Activated CD4-positive, alpha-beta memory T cell treated with anti-CD3 and anti-CD28 coated beads for 36 hours (primary cell): ENCODE data around the gene OR10Z1. TPM values are rescaled to one million over a fixed set of nuclear protein-coding genes. Genes with fewer than 3 reads are reported as not detected.
A peak's percentile ranks its signal among the peaks of the same experiment; 100 is the strongest.

Source experiments
- CTCF ChIA-PET: fragments of 350-600 bp; sonication (Branson Sonifier 250); formaldehyde crosslinking; loops from one replicate; lab custom pipeline; 2021; ENCODE audit warnings: antibody characterized with exemption, inconsistent platforms; lab: Charles Lee
- POLR2A ChIA-PET: fragments of 350-600 bp; sonication (Branson Sonifier 250); formaldehyde crosslinking; loops from one replicate; lab custom pipeline; 2021; ENCODE audit warnings: antibody characterized with exemption; lab: Charles Lee
- DNase-seq: peaks from one replicate; pipeline ENCODE4 v3.0.0-alpha.2; 2020
- H3K27ac Mint-ChIP-seq: one replicate; pipeline ENCODE4 v1.8.0; 2021; ENCODE audit warnings: mixed read lengths
- H3K27me3 Mint-ChIP-seq: one replicate; pipeline ENCODE4 v1.8.0; 2021; ENCODE audit warnings: mixed read lengths
- H3K36me3 Mint-ChIP-seq: one replicate; pipeline ENCODE4 v1.8.0; 2021; ENCODE audit warnings: mixed read lengths
- H3K4me1 Mint-ChIP-seq: one replicate; pipeline ENCODE4 v1.8.0; 2021; ENCODE audit warnings: low read depth, mixed read lengths
- H3K4me3 Mint-ChIP-seq: one replicate; pipeline ENCODE4 v1.8.0; 2021; ENCODE audit warnings: mild to moderate bottlenecking, mixed read lengths
- H3K9me3 Mint-ChIP-seq: one replicate; pipeline ENCODE4 v1.8.0; 2021; ENCODE audit warnings: mixed read lengths
- intact Hi-C: fragments of 100-400 bp; cut with micrococcal nuclease; formaldehyde crosslinking; loops from one replicate; pipeline ENCODE4 v1.15.1; 2023
- total RNA-seq, 2 experiments: library from RNA; stranded (reverse); gene quantifications; one replicate each; pipeline ENCODE4 v1.2.3, GENCODE V29; 2021

The OR10Z1 gene
- total RNA-seq, 2 experiments from 2014 or later: not detected

DNA sequence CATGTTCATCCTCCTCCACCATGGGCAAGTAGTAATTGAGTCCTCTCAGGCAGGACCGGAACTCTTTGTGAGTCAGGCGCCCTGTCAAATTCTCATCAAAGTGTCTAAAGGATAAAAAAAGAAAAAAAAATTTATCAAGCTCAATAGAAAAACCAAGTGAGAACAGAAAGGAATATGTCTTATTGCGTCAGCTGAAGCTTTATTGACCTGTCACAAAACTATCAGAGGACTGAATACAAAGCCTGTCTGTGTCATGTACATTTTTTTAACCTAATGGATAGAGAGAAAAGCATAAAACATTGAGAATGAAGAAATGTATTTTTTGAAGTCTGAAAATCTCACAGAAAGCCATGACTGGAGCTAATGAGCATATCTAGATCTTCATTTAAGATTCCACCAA, 8.7 kb downstream of the OR10Z1 start:
- POLR2A ChIA-PET: no interaction called here
- Mint-ChIP-seq H3K27me3 (peaks cover 2% of the 10 kb centered on the region), H3K9me3 (no peaks in the 10 kb centered on the region), H3K27ac (no peak overlapping the region), H3K4me3 (no peak overlapping the region), H3K4me1 (peaks cover 5% of the 10 kb centered on the region), H3K36me3 (no peaks in the 10 kb centered on the region)
- DNase-seq: no peak
- intact Hi-C loops: no loop called here
- CTCF ChIA-PET: no interaction called here

DNA sequence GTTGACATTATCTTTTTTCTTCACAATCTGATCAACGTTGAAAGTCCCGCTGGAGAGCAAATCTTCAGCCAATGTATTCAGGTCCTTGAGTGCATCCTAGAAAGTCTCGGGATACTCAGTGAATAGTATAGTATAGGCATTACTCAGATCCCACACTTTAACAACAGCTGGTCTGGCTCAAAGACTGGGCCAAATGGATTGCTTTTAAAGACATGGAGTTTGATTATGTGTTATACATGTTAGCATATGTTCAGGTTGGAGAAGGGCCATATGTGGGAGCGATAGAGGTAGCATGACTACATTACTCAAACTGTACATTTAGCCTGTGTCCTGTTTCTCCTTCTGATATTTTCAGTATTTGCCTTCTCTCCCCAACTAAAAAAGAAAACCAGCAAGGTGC, 33.1 kb downstream of the OR10Z1 start:
- ChIA-PET POLR2A (no interaction called here), CTCF (no interaction called here)
- H3K4me1 Mint-ChIP-seq: no peaks in the 10 kb centered on the region
- no peak overlapping the region for H3K4me3 Mint-ChIP-seq
- peaks cover 4% of the 10 kb centered on the region for H3K27me3 Mint-ChIP-seq
- intact Hi-C loops: no loop called here
- H3K9me3 Mint-ChIP-seq: no peaks in the 10 kb centered on the region
- no peak for DNase-seq
- no peaks in the 10 kb centered on the region for H3K36me3 Mint-ChIP-seq
- no peak overlapping the region for H3K27ac Mint-ChIP-seq

DNA sequence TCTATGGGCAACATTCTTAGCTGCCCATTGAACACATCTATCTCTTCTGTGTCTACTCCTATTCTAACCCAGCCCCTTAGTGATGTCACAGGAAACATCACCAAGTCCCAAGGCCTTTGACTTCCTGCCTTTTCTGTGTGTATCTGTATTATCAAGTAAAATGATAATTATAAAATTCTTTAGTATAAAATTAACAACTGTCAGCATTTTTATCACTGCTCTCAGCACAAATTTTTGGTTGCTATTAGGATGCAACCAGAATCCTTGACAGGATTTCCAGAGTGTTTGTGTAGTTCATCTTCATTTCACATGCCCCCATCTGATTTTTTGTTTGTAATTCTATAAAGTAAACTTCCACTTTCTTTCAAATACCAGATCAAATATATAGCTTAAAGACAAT, 33.8 kb downstream of the OR10Z1 start:
- H3K9me3 Mint-ChIP-seq: no peaks in the 10 kb centered on the region
- POLR2A ChIA-PET: no interaction called here
- H3K4me3 Mint-ChIP-seq: no peak overlapping the region
- no peak overlapping the region for H3K27ac Mint-ChIP-seq
- no peaks in the 10 kb centered on the region for H3K4me1 Mint-ChIP-seq
- CTCF ChIA-PET: no interaction called here
- intact Hi-C loops: no loop called here
- DNase-seq: no peak
- H3K27me3 Mint-ChIP-seq: peaks cover 4% of the 10 kb centered on the region
- H3K36me3 Mint-ChIP-seq: no peaks in the 10 kb centered on the region

DNA sequence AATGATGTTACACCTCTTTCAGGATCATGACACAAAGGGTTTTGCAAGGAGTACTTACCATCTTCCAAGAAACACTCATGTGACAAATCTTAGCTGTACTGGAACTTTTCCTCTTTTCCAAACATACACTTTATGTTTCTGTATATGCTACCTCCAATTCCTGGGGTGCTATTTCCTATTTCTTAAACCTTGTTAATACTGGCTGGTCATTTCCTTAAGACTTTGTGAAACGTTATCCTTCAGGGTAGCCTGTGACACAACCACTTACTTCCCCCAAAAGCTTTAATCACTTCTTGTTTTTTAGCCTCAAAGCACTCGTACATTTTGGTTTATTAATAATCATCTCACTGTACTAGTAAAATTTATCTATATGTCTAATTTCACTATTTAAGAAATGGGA, 39.4 kb downstream of the OR10Z1 start:
- POLR2A ChIA-PET: interaction anchor here (0.6 kb wide), 1 partner anchor 855 kb away, joined by 3 read pairs; no protein-coding TSS in a partner anchor
- intact Hi-C loops: loop anchor here (10.0 kb wide), 1 partner anchor 350 kb away; no protein-coding TSS in a partner anchor
- Mint-ChIP-seq H3K27me3 (no peaks in the 10 kb centered on the region), H3K36me3 (no peaks in the 10 kb centered on the region), H3K27ac (no peak overlapping the region), H3K9me3 (no peaks in the 10 kb centered on the region), H3K4me3 (no peak overlapping the region), H3K4me1 (peaks cover 14% of the 10 kb centered on the region)
- no peak for DNase-seq
- CTCF ChIA-PET: no interaction called here

DNA sequence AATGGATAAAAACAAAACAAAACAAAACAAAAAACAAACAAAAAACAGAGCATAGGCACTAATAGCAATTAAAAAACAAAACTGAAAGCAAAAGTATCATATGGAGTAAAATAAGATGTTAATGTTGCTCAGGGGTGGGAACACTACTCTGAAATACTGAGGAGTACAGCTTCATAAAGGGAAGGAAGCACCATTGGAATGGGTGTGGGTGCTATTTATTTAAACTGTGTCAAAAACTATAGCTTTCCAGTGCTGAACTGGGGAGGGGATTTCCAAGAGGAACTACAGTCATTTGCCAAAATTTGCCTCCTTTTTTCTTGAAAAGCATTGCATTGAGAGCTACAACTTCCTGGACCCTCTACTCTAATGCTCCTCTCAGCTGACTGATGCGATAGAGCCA, 41.4 kb downstream of the OR10Z1 start:
- Mint-ChIP-seq H3K27me3 (no peaks in the 10 kb centered on the region), H3K4me1 (peaks cover 14% of the 10 kb centered on the region), H3K36me3 (no peaks in the 10 kb centered on the region), H3K4me3 (no peak overlapping the region), H3K9me3 (no peaks in the 10 kb centered on the region), H3K27ac (no peak overlapping the region)
- CTCF ChIA-PET: interaction anchor here (0.6 kb wide), 1 partner anchor 316 kb away, joined by 3 read pairs; no protein-coding TSS in a partner anchor
- DNase-seq: no peak
- intact Hi-C loops: loop anchor here (10.0 kb wide), 1 partner anchor 348 kb away; no protein-coding TSS in a partner anchor
- POLR2A ChIA-PET: no interaction called here

DNA sequence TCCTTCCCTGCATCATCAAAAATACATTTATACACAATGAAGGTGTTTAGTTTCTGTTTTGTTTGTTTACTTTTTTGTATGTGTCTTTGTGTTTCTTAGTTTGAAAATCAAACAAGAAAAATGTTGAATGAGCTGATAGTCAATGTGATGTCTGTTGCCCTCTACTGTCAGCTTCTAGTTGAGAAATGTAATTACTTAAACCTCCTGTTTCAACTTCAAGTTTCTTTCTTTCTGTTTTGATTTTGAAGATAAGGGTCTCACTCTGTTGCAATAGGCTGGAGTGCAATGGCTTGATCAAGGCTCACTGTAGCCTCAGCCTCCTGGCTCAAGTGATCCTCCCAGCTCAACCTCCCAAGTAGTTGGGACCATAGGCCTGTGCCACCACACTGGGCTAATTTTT, 44.0 kb downstream of the OR10Z1 start:
- Mint-ChIP-seq H3K27me3 (no peaks in the 10 kb centered on the region), H3K9me3 (no peaks in the 10 kb centered on the region), H3K27ac (no peak overlapping the region), H3K4me3 (no peak overlapping the region), H3K36me3 (no peaks in the 10 kb centered on the region), H3K4me1 (peaks cover 18% of the 10 kb centered on the region)
- ChIA-PET POLR2A (no interaction called here), CTCF (no interaction called here)
- intact Hi-C loops: loop anchor here (10.0 kb wide), 1 partner anchor 346 kb away; no protein-coding TSS in a partner anchor
- DNase-seq: no peak

DNA sequence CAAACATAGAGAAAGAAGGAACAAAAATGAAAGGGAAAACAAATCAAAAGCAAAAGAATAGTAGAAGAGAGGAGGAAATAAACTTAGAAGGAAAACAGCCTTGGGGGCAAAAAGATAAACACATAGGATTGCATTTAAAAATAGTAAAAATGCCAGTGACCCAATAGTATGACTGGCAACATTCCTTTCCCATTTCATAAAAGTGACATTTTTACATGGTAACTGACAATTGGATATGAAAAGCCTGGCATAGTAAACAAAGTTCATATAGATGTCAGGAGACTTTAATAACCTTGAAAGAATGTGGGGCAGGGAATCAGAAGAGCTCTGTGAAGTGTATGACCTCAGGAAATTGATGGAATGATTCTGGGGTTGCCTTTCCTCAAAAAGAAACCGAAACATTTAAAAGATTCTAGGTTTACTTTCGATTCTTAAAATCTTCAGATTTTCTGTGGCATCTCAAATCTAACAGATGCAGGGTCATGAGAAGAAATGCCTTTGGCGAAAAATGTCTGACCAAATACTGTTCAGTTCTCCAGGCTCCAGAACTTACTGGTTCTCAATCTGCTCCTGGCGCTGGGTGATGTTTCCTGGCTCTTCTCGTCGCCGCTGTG, 47.8 kb downstream of the OR10Z1 start:
- no peaks in the 10 kb centered on the region for H3K36me3 Mint-ChIP-seq
- peaks cover 8% of the 10 kb centered on the region for H3K4me1 Mint-ChIP-seq
- H3K27me3 Mint-ChIP-seq: no peaks in the 10 kb centered on the region
- CTCF ChIA-PET: no interaction called here
- no peaks in the 10 kb centered on the region for H3K9me3 Mint-ChIP-seq
- H3K4me3 Mint-ChIP-seq: no peak overlapping the region
- POLR2A ChIA-PET: no interaction called here
- intact Hi-C loops: no loop called here
- no peak overlapping the region for H3K27ac Mint-ChIP-seq
- no peak for DNase-seq

DNA sequence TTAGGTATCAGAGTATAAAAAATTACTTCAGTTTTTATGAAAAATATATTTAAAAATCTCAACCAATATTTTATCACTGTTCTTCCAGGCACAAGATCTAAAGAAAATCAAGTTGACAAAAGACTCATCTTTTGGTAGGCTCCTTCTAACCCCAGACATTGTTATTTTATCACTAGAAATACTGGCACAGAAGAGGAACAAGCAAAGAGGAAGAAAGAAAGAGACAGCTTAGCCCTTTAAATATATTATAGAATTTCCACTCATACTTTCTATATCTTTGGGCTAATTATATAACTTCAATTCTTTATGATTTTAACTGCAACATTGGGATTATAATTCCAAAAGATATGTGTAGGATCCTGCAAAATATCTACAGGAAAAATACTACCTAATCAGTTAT, 49.0 kb downstream of the OR10Z1 start:
- H3K27me3 Mint-ChIP-seq: no peaks in the 10 kb centered on the region
- H3K4me3 Mint-ChIP-seq: no peak overlapping the region
- peaks cover 8% of the 10 kb centered on the region for H3K4me1 Mint-ChIP-seq
- ChIA-PET POLR2A (no interaction called here), CTCF (no interaction called here)
- H3K27ac Mint-ChIP-seq: no peak overlapping the region
- H3K36me3 Mint-ChIP-seq: no peaks in the 10 kb centered on the region
- peaks cover 4% of the 10 kb centered on the region for H3K9me3 Mint-ChIP-seq
- DNase-seq: no peak
- intact Hi-C loops: no loop called here

DNA sequence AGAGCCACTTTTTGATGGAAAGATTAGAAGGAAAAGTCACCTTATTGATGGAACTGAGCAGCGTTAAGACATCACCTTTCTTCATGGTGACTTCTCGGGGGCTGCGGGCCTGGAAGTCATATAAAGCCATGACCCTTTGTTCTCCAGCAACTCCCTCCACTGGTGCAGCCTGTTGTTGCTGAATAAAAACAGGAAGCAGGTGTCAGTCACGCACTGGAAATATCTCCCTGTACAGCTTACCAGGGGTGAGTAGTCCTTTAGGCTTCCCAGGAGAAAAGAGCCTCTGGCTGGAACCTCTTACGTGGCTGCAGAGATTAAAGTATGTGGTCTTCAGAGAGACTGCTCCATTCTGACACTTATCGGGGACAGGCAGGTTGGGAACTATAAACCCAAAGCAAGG, 49.5 kb downstream of the OR10Z1 start:
- Mint-ChIP-seq H3K9me3 (peaks cover 4% of the 10 kb centered on the region), H3K27ac (no peak overlapping the region), H3K4me1 (peaks cover 8% of the 10 kb centered on the region), H3K4me3 (no peak overlapping the region), H3K27me3 (no peaks in the 10 kb centered on the region), H3K36me3 (no peaks in the 10 kb centered on the region)
- peak; percentile 8 for DNase-seq
- ChIA-PET POLR2A (no interaction called here), CTCF (no interaction called here)
- intact Hi-C loops: no loop called here

Other genes with a start within 250 kb of the OR10Z1 start
- gene OR10T2, start 205.8 kb upstream of the OR10Z1 start, total RNA-seq: not detected
- not detected for gene OR10K2, start 179.0 kb upstream of the OR10Z1 start, total RNA-seq
- not detected for gene OR10K1, start 143.4 kb upstream of the OR10Z1 start, total RNA-seq
- gene OR10R2, start 133.0 kb upstream of the OR10Z1 start, total RNA-seq: not detected
- gene OR6Y1, start 50.9 kb upstream of the OR10Z1 start, total RNA-seq: not detected
- not detected for gene OR6P1, start 34.7 kb upstream of the OR10Z1 start, total RNA-seq
- not detected for gene OR10X1, start 25.4 kb upstream of the OR10Z1 start, total RNA-seq
- under 1 TPM in 1 of 2 experiments, not detected in 1; 0.10 TPM for gene SPTA1, start 81.4 kb downstream of the OR10Z1 start, total RNA-seq
- gene OR6K2, start 95.4 kb downstream of the OR10Z1 start, total RNA-seq: not detected
- gene OR6K3, start 115.5 kb downstream of the OR10Z1 start, total RNA-seq: not detected
- not detected for gene OR6K6, start 149.5 kb downstream of the OR10Z1 start, total RNA-seq
- gene OR6N1, start 166.9 kb downstream of the OR10Z1 start, total RNA-seq: not detected
- not detected for gene OR6N2, start 175.9 kb downstream of the OR10Z1 start, total RNA-seq
- not detected for gene MNDA, start 226.1 kb downstream of the OR10Z1 start, total RNA-seq